ENCODE measurements around the gene CYTH3. TPM values are rescaled to one million over a fixed set of nuclear protein-coding genes. Genes with fewer than 3 reads are reported as not detected.

Gene CYTH3
- total and polyA plus RNA-seq, 2 of the 13 experiments (the other 11 are each of a cell fraction or from before 2014, with no cell fraction given) = 3.1 to 3.8 TPM

DNA sequence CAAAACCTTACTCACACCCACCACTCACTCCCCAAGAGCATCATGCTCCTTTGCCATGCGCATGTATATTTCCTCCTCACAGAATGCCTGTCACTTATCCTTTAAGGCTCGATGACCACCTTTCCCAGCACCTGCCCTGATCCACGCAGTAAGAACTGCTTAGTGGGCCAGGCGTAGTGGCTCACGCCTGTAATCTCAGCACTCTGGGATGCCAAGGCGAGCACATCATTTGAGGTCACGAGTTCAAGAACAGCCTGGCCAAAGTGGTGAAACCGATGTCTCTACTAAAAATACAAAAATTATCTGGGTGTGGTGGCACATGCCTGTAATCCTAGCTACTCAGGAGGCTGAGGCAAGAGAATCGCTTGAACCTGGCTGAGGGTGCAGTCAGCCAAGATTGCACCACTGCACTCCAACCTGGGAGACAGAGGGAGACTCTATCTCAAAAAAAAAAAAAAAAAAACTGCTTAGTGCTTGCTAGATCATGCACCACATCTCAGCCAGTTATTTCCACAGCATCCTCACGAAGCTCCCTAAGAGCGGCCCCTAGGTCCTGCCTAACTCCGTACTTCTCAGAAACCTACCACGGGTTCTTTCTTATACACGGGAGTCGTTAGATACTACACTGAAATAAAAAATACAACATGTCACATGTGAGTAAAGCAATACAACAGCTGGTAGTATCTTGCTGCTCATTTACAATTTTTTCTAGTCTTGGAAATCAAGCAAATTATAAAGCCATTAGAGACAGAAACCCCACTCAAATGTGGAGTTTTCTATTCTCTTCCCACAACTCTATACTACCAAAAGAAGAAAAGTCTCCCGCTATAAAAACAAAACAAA is 37.2 kb downstream of the CYTH3 start:
- Histone ChIP-seq H3K9me3 (ENCODE audit: low read length) (no peaks in the 10 kb centered on the region), H3K27me3 (ENCODE audit: control insufficient read depth in 1 of 2, insufficient read depth in 2 of 2, low read length in 2 of 2) (peaks cover 6 to 77% of the 10 kb centered on the region in 2 experiments), H4K20me1 (ENCODE audit: insufficient read depth, low read length) (peaks cover 34% of the 10 kb centered on the region), H3K4me3 (replicated peaks in 1 of 3; ENCODE audit: insufficient read depth in 1 of 3, low read depth in 2 of 3, low read length in 3 of 3) (no peak overlapping the region), H3K4me1 (ENCODE audit: insufficient read depth, low read length) (peaks cover 9% of the 10 kb centered on the region; the same call in 1 of the 2 replicates), H3K27ac (ENCODE audit: extremely low read length, insufficient read depth, low read length) (no peak overlapping the region), H2AFZ (ENCODE audit: low read length) (no peak overlapping the region), H3K4me2 (ENCODE audit: low read depth, low read length) (no peak overlapping the region), H3K36me3 (replicated peaks in 1 of 2; ENCODE audit: control insufficient read depth in 1 of 2, insufficient read depth in 2 of 2, low read length in 2 of 2) (no peaks in the 10 kb centered on the region), H3K9ac (ENCODE audit: insufficient read depth, low read depth, low read length) (no peak overlapping the region), H3K79me2 (ENCODE audit: insufficient read depth, low read length) (no peaks in the 10 kb centered on the region)
- in situ Hi-C loops (cut with HindIII; ENCODE audit: extremely low pct_ligation_motif_present, low pct_unique_long_range_greater_than_20kb) = no loop called here
- DNase-seq (ENCODE audit: low spot score) (no peak), FAIRE-seq (no peak), ATAC-seq (no peak)
- POLR2A ChIA-PET = no interaction called here
- intact Hi-C loops (cut with micrococcal nuclease; ENCODE audit: unreplicated experiment) = no loop called here
- 88% methylated on average over 16 of the region's 16 CpGs for WGBS (ENCODE audit: low lambda C conversion rate)
- CTCF ChIA-PET (ENCODE audit: low intra/inter-chr PET ratio, low total read pairs) = no interaction called here
- no peak for TF ChIP-seq ZNF44 (CRISPR knock-in tag; IDR thresholded peaks at IDR 0.05)
- TF ChIP-seq ZMYM4 (CRISPR knock-in tag; IDR thresholded peaks at IDR 0.05) = no peak
- no peak for TF ChIP-seq PRDM15 (CRISPR knock-in tag; IDR thresholded peaks at IDR 0.05)
- TF ChIP-seq ZZZ3 (CRISPR knock-in tag; IDR thresholded peaks at IDR 0.05; ENCODE audit: borderline replicate concordance) = no peak
- no peak for TF ChIP-seq TCF7L2 (IDR thresholded peaks at IDR 0.05; ENCODE audit: low read depth, low read length)
- TF ChIP-seq ATRX (CRISPR knock-in tag; IDR thresholded peaks at IDR 0.05; ENCODE audit: borderline replicate concordance) = no peak
- no peak for TF ChIP-seq ZSCAN22 (CRISPR knock-in tag; IDR thresholded peaks at IDR 0.05)
- no peak for TF ChIP-seq BRCA1 (CRISPR knock-in tag; IDR thresholded peaks at IDR 0.05)
- TF ChIP-seq NFYC (CRISPR knock-in tag; IDR thresholded peaks at IDR 0.05) = no peak
- TF ChIP-seq, protein P1, sequence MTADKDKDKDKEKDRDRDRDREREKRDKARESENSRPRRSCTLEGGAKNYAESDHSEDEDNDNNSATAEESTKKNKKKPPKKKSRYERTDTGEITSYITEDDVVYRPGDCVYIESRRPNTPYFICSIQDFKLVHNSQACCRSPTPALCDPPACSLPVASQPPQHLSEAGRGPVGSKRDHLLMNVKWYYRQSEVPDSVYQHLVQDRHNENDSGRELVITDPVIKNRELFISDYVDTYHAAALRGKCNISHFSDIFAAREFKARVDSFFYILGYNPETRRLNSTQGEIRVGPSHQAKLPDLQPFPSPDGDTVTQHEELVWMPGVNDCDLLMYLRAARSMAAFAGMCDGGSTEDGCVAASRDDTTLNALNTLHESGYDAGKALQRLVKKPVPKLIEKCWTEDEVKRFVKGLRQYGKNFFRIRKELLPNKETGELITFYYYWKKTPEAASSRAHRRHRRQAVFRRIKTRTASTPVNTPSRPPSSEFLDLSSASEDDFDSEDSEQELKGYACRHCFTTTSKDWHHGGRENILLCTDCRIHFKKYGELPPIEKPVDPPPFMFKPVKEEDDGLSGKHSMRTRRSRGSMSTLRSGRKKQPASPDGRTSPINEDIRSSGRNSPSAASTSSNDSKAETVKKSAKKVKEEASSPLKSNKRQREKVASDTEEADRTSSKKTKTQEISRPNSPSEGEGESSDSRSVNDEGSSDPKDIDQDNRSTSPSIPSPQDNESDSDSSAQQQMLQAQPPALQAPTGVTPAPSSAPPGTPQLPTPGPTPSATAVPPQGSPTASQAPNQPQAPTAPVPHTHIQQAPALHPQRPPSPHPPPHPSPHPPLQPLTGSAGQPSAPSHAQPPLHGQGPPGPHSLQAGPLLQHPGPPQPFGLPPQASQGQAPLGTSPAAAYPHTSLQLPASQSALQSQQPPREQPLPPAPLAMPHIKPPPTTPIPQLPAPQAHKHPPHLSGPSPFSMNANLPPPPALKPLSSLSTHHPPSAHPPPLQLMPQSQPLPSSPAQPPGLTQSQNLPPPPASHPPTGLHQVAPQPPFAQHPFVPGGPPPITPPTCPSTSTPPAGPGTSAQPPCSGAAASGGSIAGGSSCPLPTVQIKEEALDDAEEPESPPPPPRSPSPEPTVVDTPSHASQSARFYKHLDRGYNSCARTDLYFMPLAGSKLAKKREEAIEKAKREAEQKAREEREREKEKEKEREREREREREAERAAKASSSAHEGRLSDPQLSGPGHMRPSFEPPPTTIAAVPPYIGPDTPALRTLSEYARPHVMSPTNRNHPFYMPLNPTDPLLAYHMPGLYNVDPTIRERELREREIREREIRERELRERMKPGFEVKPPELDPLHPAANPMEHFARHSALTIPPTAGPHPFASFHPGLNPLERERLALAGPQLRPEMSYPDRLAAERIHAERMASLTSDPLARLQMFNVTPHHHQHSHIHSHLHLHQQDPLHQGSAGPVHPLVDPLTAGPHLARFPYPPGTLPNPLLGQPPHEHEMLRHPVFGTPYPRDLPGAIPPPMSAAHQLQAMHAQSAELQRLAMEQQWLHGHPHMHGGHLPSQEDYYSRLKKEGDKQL (CRISPR knock-in tag; IDR thresholded peaks at IDR 0.05; ENCODE audit: low read depth) = no peak
- TF ChIP-seq TSC22D2 (CRISPR knock-in tag; IDR thresholded peaks at IDR 0.05; ENCODE audit: borderline replicate concordance) = no peak
- BruUV-seq (replicated peaks) = no TSS peak
